GM19099 (cell line): ENCODE results near the gene NXPE4.

Source experiments
- POLR2A ChIP-seq: IDR thresholded peaks from 3 replicates; pipeline ENCODE4 v1.6.1; 2011; ENCODE audit warnings: low read depth; ENCODE audit not compliant: insufficient read length; ENCODE audit errors: extremely low read depth

Gene NXPE4

DNA sequence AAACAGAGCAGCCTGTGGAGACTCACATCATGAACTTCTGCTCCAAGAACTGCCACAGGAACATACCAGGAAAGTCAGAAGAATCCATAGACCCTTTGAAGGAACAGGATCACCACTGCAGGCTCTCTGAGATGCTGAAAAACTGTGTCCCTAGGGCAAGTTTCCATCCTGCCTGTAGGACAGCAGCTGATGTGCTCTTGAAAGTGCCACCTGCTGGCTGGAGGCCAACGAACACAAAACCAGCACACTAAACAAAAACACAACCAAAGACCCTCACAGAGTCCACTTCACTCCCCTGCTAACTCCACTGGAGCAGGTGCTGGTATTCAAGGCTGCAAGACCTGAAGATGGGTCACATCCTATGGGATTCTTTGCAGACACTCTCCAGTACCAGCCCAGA, 23.9 kb downstream of the NXPE4 start:
- TF ChIP-seq POLR2A: no peak

DNA sequence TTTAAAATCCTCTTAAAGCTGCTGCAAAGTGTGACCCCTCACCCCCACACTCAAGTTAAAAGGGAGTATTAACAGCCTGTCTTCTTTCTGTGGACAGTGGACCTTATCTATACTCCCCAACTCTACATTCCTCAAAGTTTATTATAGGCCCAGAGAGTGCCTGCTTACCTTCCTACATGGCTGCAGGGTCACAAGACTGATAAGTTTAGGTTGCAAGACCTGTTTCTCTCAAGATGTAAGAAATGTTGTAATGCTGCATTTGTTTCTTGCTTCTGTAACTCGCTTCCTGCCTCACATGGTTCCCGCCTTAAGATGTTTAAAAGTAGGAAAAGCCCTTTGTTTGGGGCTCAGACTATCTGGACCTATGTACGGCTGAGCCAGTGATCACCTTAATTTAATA, 25.8 kb downstream of the NXPE4 start:
- TF ChIP-seq POLR2A: no peak

GRCh38 chr11:114566276-114566675, 29.3 kb downstream of the NXPE4 start:
- TF ChIP-seq POLR2A: no peak

DNA sequence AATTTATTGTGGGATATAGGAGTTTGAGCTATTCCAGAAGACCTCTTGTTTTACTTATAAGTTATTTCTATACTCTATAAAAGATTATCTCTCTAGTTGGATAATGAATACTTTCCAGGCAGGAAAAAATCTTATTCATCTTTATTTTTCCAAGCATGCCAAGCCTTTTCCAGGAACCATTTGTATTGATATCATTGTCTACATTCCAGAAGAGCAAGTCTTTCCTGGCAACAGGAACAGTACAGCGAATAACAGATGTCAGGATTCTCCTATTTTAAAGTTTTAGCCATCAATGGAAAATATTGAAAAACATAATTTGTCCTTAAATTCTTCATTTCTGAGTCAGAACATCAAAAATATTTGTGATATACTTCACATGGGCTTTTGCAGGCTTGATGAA, 30.8 kb downstream of the NXPE4 start:
- TF ChIP-seq POLR2A: no peak

GRCh38 chr11:114563077-114563476, 32.5 kb downstream of the NXPE4 start:
- TF ChIP-seq POLR2A: no peak

DNA sequence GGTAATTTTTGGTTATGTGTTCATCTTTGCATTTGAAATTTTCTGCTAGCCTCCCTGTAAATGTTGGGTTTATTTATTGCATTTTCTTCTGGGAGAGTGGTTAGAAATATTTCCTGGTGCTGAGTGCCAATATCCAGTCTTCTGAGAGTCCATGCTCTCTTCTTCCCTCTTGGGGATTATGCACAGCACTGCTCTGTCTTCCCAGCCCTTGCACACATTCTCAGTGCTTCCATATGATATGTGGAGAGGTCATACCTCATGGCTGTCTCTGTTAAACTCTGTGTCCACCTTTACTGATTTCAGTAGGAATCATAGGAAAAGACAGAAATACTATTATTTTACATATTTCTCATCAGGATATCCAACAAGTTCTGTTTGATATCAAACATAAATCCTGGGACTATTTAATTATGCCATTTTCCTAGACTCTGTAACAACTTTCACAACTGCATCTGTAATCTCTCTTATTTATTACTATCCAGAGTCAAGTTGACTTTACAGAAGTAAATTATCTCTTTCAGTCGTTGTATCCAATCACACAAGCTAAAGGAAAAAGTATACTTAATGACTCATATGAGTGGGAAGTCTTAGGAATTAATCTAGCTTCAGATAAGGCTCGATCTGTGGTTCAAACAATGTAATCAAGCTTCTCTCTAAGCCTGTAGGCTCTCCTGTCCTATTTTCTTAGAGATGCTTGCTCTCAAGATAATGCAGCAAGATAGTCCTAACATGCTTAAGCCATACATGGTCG, 33.2 kb downstream of the NXPE4 start:
- TF ChIP-seq POLR2A: no peak

DNA sequence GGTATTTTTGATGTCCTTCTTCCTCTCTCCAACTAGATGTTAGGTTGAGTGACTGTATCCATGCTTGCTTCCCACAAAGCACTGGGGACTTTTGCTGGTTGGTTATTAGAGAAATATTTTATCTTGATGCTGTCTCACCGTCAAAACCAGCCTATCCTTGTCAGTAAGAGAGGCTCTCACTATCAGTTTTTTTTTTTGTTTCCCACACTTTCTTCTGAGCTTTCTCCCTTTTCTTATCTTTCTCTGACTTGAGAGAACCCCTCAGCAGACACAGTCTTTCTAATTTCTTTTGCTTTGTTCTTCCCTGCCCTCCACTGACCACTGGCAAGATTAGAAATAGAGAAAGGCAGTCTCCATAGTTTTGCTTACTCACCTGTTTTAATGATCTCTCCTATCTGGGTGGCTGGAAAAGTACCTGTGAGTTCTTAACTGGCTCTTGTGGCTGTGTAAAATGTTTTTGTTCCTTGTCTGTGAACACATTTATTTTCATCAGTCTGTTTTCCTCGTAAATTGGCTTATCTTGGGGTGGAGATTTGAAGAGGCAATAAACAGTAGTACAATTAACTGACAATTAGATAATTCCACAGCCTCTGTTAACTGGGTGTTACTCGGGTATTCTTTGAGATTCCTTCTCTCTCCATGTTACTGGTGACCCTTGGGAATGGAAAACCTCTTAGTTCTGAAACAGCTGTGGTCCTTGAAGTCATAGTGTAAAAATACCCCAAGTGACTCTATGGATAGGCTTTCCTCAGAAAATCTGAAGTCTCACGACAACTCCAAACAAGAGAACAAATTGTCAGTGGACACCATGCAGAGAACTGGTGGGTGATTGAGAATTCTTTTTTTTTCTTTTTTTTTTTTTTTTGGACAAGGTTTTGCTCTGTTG, 35.9 kb downstream of the NXPE4 start, which contains the start of gene NXPE1:
NXPE1 (minus strand) TSS at position 457 of the 886 bp plus-strand sequence. CDS start 8,680 bp downstream, outside the sequence.
- no peak for TF ChIP-seq POLR2A

- TF ChIP-seq POLR2A: no peak
These were observed 39.5 kb downstream of the NXPE4 start for GRCh38 chr11:114556135-114556534.

DNA sequence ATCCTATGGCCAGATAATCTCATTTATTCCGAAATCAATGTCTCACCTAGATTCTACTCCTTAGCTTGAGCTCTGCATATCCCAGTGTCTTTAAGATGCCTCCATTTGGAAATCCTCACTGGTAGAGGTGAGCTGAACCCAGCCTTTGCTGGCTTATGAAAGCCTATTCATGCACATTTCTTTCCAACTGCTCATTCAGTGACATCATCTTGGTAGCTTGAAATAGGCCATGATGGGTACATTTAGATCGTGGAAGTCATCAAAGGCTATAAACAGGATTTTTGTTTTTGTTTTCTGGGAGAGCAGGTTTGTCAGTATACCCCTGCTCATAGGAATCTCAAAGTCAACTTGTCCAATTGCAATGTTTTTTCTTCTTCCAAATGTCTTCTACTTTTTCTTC, 41.9 kb downstream of the NXPE4 start:
- TF ChIP-seq POLR2A: no peak

DNA sequence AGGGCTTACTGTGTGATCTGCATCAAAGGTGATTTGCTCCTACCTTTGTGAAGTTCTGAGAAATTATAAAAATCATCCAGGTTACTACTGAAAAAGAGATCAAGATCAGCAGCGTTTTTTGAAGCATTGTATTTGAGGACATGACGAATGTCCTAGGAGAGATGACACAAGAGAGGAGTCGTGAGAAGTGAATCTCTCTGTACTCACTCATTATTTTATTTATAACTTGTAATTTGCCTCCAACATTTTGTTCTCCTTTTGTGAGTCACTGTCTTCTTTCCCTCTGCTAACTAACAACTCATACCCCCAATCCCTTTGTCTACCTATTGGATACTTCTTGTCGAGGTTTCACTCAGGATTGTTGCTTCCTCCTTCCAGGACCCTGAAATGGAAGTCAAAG, 44.5 kb downstream of the NXPE4 start:
- no peak for TF ChIP-seq POLR2A

DNA sequence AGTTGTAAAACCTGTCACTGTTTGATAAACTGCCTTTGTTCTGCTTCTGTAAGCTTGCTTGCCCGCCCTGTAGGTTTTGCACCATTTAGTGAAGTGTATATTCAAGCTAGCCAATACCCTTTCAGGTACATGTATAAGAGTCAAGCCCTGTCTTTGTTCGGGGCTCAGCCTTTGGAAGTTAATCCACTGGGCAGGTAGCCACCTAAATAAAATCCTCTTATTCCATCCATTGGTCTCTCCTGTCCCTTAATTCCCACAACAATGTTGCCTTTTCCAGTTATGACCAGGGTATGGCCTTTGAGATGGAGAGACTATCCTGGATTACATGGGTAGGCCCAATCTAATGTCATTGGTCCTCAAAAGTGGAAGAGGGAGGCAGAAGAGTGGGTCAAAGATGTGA, 69.9 kb downstream of the NXPE4 start:
- no peak for TF ChIP-seq POLR2A

DNA sequence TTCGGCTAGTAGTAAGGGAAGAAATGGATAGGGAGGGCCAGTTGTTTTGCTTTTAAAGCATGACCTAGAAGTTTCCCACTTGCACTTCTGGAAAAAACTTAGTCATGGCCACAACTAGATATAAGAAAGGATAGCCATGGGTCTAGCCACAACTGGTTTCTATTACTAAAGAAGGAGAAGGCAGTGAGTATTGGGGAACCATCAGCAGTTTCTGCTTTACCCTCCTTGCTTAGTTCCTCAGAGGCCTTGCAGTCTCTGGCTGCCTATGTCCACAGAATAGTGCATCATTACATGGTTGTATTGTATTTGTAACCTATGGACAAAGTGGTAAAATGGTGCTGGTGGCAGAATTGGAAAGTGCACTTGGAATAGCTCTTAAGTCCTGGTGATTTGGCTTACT, 71.5 kb downstream of the NXPE4 start:
- no peak for TF ChIP-seq POLR2A

- no peak for TF ChIP-seq POLR2A
These were observed 72.8 kb downstream of the NXPE4 start for GRCh38 chr11:114522818-114523217.
